ENCODE measurements around the gene MRPS26. TPM values are rescaled to one million over a fixed set of nuclear protein-coding genes. Genes with fewer than 3 reads are reported as not detected.
"Not testable (repeated sequence)": the region's sequence is repeated elsewhere in the genome, so short reads cannot be mapped to it uniquely, and the experiment has no call there.

MRPS26 gene
- total RNA-seq, 2 experiments from 2014 or later = 155 to 158 TPM

DNA sequence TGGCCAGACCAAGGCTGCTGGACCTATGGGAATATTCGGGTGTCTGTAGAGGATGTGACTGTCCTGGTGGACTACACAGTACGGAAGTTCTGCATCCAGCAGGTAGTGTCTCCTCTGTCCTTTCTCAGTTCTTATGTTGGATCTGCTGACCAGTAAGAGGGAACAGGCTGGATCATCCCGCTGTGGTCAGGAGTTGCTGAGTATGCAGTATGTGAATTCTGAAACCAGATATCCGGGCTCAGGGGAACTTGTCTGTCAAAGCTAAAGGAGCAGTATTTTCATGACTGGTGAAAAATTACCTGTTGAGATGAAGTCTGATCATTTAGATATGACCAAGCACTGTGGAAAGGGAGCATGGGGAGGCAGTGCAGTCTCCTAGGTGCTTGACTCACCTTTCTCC lies 24.5 kb upstream of the MRPS26 start:
- CTCF ChIA-PET = no interaction called here
- no peak for DNase-seq
- no peaks in the 10 kb centered on the region for H3K27me3 Mint-ChIP-seq
- H3K4me3 Mint-ChIP-seq = no peak overlapping the region
- no peaks in the 10 kb centered on the region for H3K9me3 Mint-ChIP-seq
- H3K4me1 Mint-ChIP-seq (ENCODE audit: low read depth) = peaks cover 28% of the 10 kb centered on the region
- peak overlapping the region; percentile 72 for H3K27ac Mint-ChIP-seq
- POLR2A ChIA-PET = no interaction called here
- intact Hi-C loops (cut with micrococcal nuclease) = no loop called here
- peaks cover 53% of the 10 kb centered on the region for H3K36me3 Mint-ChIP-seq

DNA sequence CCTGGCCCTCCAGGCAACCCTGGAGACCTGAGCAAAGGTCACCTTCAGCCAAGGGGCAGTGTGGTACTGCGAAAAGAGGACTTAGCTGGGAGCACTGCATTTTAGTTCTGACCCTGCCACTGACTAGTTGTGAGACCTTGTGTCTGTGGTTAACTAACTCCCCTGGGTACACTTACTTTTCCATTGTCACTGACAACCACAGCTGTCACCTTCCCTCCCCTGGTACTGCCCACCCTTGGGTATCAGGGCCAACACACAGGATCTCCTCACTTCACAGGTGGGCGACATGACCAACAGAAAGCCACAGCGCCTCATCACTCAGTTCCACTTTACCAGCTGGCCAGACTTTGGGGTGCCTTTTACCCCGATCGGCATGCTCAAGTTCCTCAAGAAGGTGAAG lies 24.1 kb upstream of the MRPS26 start:
- CTCF ChIA-PET = no interaction called here
- POLR2A ChIA-PET = no interaction called here
- no peak for DNase-seq
- Mint-ChIP-seq H3K27me3 (no peaks in the 10 kb centered on the region), H3K4me3 (no peak overlapping the region), H3K27ac (peak overlapping the region; percentile 72), H3K4me1 (ENCODE audit: low read depth) (peaks cover 23% of the 10 kb centered on the region), H3K9me3 (no peaks in the 10 kb centered on the region), H3K36me3 (peaks cover 54% of the 10 kb centered on the region)
- intact Hi-C loops (cut with micrococcal nuclease) = no loop called here

- H3K9me3 Mint-ChIP-seq; H3K27me3 Mint-ChIP-seq; H3K4me3 Mint-ChIP-seq; CTCF ChIA-PET; POLR2A ChIA-PET; DNase-seq; intact Hi-C loops (cut with micrococcal nuclease): not testable (repeated sequence)
- peaks cover 13% of the 10 kb centered on the region for H3K4me1 Mint-ChIP-seq (ENCODE audit: low read depth)
- peaks cover 52% of the 10 kb centered on the region for H3K36me3 Mint-ChIP-seq
- peak overlapping the region; percentile 72 for H3K27ac Mint-ChIP-seq
Measured at GRCh38 chr20:3022559-3023490, 23.0 kb upstream of the MRPS26 start.

GRCh38 chr20:3027987-3028386 lies 17.9 kb upstream of the MRPS26 start:
- intact Hi-C loops (cut with micrococcal nuclease) = no loop called here
- Mint-ChIP-seq H3K27me3 (no peaks in the 10 kb centered on the region), H3K27ac (peak overlapping the region; percentile 44), H3K4me3 (no peak overlapping the region), H3K4me1 (ENCODE audit: low read depth) (peaks cover 13% of the 10 kb centered on the region), H3K36me3 (peaks cover 42% of the 10 kb centered on the region), H3K9me3 (no peaks in the 10 kb centered on the region)
- ChIA-PET CTCF (no interaction called here), POLR2A (interaction anchor here (1.1 kb wide), 1 partner anchor 13 kb away, joined by 3 read pairs; no protein-coding TSS in a partner anchor)
- DNase-seq = no peak

- no peaks in the 10 kb centered on the region for H3K27me3 Mint-ChIP-seq
- no peak overlapping the region for H3K27ac Mint-ChIP-seq
- peaks cover 13% of the 10 kb centered on the region for H3K4me1 Mint-ChIP-seq (ENCODE audit: low read depth)
- ChIA-PET POLR2A (interaction anchor here (1.0 to 4.1 kb wide), 6 partner anchors 15 to 157 kb away, joined by 3 to 26 read pairs (median 5); no protein-coding TSS in a partner anchor), CTCF (interaction anchor here (1.4 kb wide), 1 partner anchor 17 kb away, joined by 3 read pairs; no protein-coding TSS in a partner anchor)
- H3K36me3 Mint-ChIP-seq = peaks cover 38% of the 10 kb centered on the region
- DNase-seq = peak; percentile 38
- no peak overlapping the region for H3K4me3 Mint-ChIP-seq
- H3K9me3 Mint-ChIP-seq = no peaks in the 10 kb centered on the region
- intact Hi-C loops (cut with micrococcal nuclease) = loop anchor here (1.0 kb wide), 2 partner anchors 16 to 45 kb away; no protein-coding TSS in a partner anchor
Measured at GRCh38 chr20:3031524-3032147, 14.2 kb upstream of the MRPS26 start.

DNA sequence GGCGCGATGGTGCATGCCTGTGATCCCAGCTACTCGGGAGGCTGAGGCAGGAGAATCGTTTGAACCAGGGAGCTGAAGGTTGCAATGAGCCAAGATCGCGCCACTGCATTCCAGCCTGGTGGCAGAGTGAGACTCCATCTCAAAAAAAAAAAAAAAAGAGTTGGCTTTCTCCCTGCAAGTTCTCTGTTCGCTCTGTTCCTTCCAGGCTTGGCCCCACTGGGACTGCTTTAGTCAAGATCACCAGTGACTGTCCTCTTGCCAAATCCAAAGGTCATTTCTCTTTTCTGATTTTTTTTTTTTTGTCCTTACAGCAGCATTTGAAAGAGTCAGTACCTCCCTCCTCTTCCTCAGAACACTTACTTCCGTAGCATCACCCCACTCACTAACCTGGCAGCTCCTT lies 13.2 kb upstream of the MRPS26 start:
- ChIA-PET POLR2A (interaction anchor here (1.1 to 4.1 kb wide), 2 partner anchors 17 to 46 kb away, joined by 3 to 26 read pairs; no protein-coding TSS in a partner anchor), CTCF (no interaction called here)
- intact Hi-C loops (cut with micrococcal nuclease) = no loop called here
- no peaks in the 10 kb centered on the region for H3K27me3 Mint-ChIP-seq
- no peak for DNase-seq
- H3K4me3 Mint-ChIP-seq = no peak overlapping the region
- H3K27ac Mint-ChIP-seq = no peak overlapping the region
- H3K9me3 Mint-ChIP-seq = no peaks in the 10 kb centered on the region
- H3K36me3 Mint-ChIP-seq = peaks cover 30% of the 10 kb centered on the region
- peaks cover 13% of the 10 kb centered on the region for H3K4me1 Mint-ChIP-seq (ENCODE audit: low read depth)

DNA sequence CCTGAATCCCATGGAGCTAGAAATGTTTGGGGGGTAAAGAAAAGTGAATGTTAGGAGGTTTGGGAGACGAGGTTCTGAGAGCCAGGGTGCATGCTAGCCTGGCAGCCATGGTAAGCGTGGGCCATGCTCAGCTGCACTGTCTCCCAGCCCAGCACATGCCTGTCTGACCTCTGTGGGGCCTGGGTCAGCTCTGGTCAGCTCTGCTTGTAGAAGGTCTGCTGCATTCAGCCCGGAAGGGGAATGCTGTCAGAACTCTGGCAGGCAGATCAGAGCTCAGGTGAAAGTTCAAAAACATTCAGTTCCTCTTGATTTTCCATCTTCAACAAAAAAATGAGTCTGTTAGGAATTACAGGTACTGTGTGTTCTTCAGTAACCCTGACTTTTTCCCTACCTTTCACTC lies 8.2 kb upstream of the MRPS26 start:
- H3K4me1 Mint-ChIP-seq (ENCODE audit: low read depth) = peaks cover 4% of the 10 kb centered on the region
- H3K27ac Mint-ChIP-seq = peak overlapping the region; percentile 39
- DNase-seq = no peak
- H3K9me3 Mint-ChIP-seq = no peaks in the 10 kb centered on the region
- intact Hi-C loops (cut with micrococcal nuclease) = no loop called here
- ChIA-PET CTCF (interaction anchor here (0.9 kb wide), 1 partner anchor 16 kb away, joined by 4 read pairs; no protein-coding TSS in a partner anchor), POLR2A (no interaction called here)
- no peak overlapping the region for H3K4me3 Mint-ChIP-seq
- no peaks in the 10 kb centered on the region for H3K27me3 Mint-ChIP-seq
- peaks cover 27% of the 10 kb centered on the region for H3K36me3 Mint-ChIP-seq

DNA sequence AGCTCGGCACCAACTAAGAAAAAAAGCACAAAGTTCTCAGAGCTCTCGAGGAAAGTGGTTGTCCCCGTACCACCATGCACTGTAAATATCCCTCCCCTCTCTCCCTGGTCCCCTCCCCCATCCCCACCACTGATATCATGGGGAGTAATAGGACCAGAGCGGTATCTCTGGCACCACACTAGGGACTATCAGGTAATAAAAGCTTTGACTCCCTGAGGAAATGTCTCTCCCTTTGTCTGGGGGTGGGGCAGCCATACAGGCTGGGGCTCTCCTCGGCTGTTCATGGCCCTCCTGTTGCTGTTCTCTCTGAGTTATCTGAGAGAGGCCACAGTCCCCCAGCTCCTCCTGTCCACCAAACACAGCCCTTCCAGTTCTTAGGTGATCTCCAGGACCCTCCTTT lies 7.4 kb upstream of the MRPS26 start:
- H3K27me3 Mint-ChIP-seq = no peaks in the 10 kb centered on the region
- CTCF ChIA-PET = interaction anchor here (0.9 to 1.2 kb wide), 3 partner anchors 15 to 37 kb away, joined by 3 to 5 read pairs (median 4); no protein-coding TSS in a partner anchor
- intact Hi-C loops (cut with micrococcal nuclease) = no loop called here
- H3K36me3 Mint-ChIP-seq = peaks cover 27% of the 10 kb centered on the region
- POLR2A ChIA-PET = interaction anchor here (0.6 to 1.3 kb wide), 2 partner anchors 13 to 56 kb away, joined by 3 read pairs; no protein-coding TSS in a partner anchor
- DNase-seq = no peak
- peaks cover 4% of the 10 kb centered on the region for H3K4me1 Mint-ChIP-seq (ENCODE audit: low read depth)
- H3K4me3 Mint-ChIP-seq = no peak overlapping the region
- peak overlapping the region; percentile 40 for H3K27ac Mint-ChIP-seq
- no peaks in the 10 kb centered on the region for H3K9me3 Mint-ChIP-seq

- Mint-ChIP-seq H3K4me3 (no peak overlapping the region), H3K27ac (peak overlapping the region; percentile 40), H3K36me3 (peaks cover 29% of the 10 kb centered on the region), H3K4me1 (ENCODE audit: low read depth) (peaks cover 4% of the 10 kb centered on the region), H3K9me3 (no peaks in the 10 kb centered on the region), H3K27me3 (no peaks in the 10 kb centered on the region)
- no peak for DNase-seq
- CTCF ChIA-PET = interaction anchor here (1.1 to 1.2 kb wide), 2 partner anchors 14 to 38 kb away, joined by 3 to 5 read pairs; no protein-coding TSS in a partner anchor
- POLR2A ChIA-PET = interaction anchor here (1.3 kb wide), 1 partner anchor 12 kb away, joined by 3 read pairs; no protein-coding TSS in a partner anchor
- intact Hi-C loops (cut with micrococcal nuclease) = no loop called here
Measured at GRCh38 chr20:3039426-3039825, 6.4 kb upstream of the MRPS26 start.

- no peak for DNase-seq
- intact Hi-C loops (cut with micrococcal nuclease) = no loop called here
- Mint-ChIP-seq H3K4me3 (no peak overlapping the region), H3K27me3 (no peaks in the 10 kb centered on the region), H3K9me3 (no peaks in the 10 kb centered on the region), H3K27ac (peak overlapping the region; percentile 40), H3K36me3 (peaks cover 25% of the 10 kb centered on the region), H3K4me1 (ENCODE audit: low read depth) (peaks cover 7% of the 10 kb centered on the region)
- POLR2A ChIA-PET = no interaction called here
- CTCF ChIA-PET = no interaction called here
Measured at GRCh38 chr20:3040086-3040485, 5.8 kb upstream of the MRPS26 start.

DNA sequence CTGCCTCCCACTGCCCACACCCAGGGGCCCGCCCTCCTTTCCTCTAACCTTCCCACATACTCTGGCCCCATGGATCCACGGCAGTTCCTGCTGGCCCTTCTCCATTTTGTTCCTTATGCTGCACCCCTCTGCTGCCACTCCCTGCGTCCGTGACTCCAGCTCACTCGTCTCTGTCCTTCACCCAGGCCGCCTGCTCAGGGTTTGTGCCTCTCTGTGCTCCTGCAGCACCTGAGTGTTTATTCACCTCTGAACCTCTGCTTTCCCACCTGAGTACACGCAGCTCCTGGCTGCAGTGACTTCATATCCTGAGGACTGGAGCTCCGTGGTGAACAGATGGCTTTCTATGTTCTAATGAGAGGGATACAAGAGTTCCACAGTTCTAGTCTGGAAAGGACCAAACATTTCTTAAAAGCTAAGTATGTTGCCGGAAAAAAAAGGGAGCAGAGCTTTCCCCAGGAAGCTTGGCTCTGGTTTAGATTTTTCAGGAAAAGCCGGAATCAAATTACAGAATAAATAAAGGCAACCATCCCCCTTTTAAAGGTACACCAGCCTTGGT lies 3.9 kb upstream of the MRPS26 start:
- CTCF ChIA-PET = no interaction called here
- no peak overlapping the region for H3K4me3 Mint-ChIP-seq
- H3K9me3 Mint-ChIP-seq = no peaks in the 10 kb centered on the region
- peak overlapping the region; percentile 61 for H3K27ac Mint-ChIP-seq
- POLR2A ChIA-PET = no interaction called here
- peaks cover 14% of the 10 kb centered on the region for H3K4me1 Mint-ChIP-seq (ENCODE audit: low read depth)
- intact Hi-C loops (cut with micrococcal nuclease) = no loop called here
- no peak for DNase-seq
- no peaks in the 10 kb centered on the region for H3K27me3 Mint-ChIP-seq
- H3K36me3 Mint-ChIP-seq = peaks cover 19% of the 10 kb centered on the region

DNA sequence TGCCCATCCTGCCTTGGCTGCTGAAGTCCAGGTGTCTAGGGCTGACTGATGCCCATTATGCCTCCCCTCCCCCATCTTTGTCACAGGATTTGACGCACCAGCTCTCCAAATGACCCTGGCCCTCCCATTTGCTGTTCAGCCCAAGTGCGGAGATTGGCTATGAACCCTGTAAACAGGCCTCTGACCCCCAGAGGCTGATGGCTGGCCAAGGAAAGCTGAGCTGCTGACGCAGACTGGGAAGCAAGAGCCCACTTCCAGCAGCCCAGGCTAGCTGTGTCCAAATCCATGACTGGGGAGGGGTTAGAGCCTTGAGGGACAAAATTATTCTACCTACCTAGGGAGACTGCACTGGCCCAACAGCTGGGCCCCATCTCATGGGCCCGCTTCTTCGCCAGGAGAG lies 3.2 kb upstream of the MRPS26 start:
- DNase-seq = no peak
- Mint-ChIP-seq H3K4me3 (no peak overlapping the region), H3K36me3 (peaks cover 25% of the 10 kb centered on the region), H3K9me3 (no peaks in the 10 kb centered on the region), H3K27ac (no peak overlapping the region), H3K27me3 (no peaks in the 10 kb centered on the region), H3K4me1 (ENCODE audit: low read depth) (peaks cover 19% of the 10 kb centered on the region)
- intact Hi-C loops (cut with micrococcal nuclease) = no loop called here
- ChIA-PET CTCF (interaction anchor here (1.4 kb wide), 1 partner anchor 11 kb away, joined by 5 read pairs; no protein-coding TSS in a partner anchor), POLR2A (interaction anchor here (0.6 to 0.8 kb wide), 2 partner anchors 27 to 191 kb away, joined by 3 read pairs; no protein-coding TSS in a partner anchor)
